T-helper 2 cell treated with Interferon-gamma antibody and Interleukin-4, amounts not matched to agents 5 μg/mL and 100 μg/mL, for 36 hours (primary cell): Measurements from ENCODE around the gene WBP2NL.
"Not testable (repeated sequence)": the region's sequence is repeated elsewhere in the genome, so short reads cannot be mapped to it uniquely, and the experiment has no call there.

Source experiments
- DNase-seq: peaks from one replicate; pipeline ENCODE4 v3.0.0; 2021; ENCODE audit warnings: low spot score
- H3K27ac Mint-ChIP-seq: one replicate; pipeline ENCODE4 v1.8.0; 2021; ENCODE audit warnings: mild to moderate bottlenecking, mixed read lengths
- H3K27me3 Mint-ChIP-seq: one replicate; pipeline ENCODE4 v1.8.0; 2021; ENCODE audit warnings: low read depth, mixed read lengths
- H3K36me3 Mint-ChIP-seq: one replicate; pipeline ENCODE4 v1.8.0; 2021; ENCODE audit warnings: low read depth, mixed read lengths
- H3K4me1 Mint-ChIP-seq: one replicate; pipeline ENCODE4 v1.8.0; 2021; ENCODE audit warnings: low read depth, mixed read lengths
- H3K4me3 Mint-ChIP-seq: one replicate; pipeline ENCODE4 v1.8.0; 2022; ENCODE audit warnings: mild to moderate bottlenecking, moderate library complexity, mixed read lengths
- H3K9me3 Mint-ChIP-seq: one replicate; pipeline ENCODE4 v1.8.0; 2021; ENCODE audit warnings: mixed read lengths

WBP2NL gene, protein sequence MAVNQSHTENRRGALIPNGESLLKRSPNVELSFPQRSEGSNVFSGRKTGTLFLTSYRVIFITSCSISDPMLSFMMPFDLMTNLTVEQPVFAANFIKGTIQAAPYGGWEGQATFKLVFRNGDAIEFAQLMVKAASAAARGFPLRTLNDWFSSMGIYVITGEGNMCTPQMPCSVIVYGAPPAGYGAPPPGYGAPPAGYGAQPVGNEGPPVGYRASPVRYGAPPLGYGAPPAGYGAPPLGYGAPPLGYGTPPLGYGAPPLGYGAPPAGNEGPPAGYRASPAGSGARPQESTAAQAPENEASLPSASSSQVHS

DNA sequence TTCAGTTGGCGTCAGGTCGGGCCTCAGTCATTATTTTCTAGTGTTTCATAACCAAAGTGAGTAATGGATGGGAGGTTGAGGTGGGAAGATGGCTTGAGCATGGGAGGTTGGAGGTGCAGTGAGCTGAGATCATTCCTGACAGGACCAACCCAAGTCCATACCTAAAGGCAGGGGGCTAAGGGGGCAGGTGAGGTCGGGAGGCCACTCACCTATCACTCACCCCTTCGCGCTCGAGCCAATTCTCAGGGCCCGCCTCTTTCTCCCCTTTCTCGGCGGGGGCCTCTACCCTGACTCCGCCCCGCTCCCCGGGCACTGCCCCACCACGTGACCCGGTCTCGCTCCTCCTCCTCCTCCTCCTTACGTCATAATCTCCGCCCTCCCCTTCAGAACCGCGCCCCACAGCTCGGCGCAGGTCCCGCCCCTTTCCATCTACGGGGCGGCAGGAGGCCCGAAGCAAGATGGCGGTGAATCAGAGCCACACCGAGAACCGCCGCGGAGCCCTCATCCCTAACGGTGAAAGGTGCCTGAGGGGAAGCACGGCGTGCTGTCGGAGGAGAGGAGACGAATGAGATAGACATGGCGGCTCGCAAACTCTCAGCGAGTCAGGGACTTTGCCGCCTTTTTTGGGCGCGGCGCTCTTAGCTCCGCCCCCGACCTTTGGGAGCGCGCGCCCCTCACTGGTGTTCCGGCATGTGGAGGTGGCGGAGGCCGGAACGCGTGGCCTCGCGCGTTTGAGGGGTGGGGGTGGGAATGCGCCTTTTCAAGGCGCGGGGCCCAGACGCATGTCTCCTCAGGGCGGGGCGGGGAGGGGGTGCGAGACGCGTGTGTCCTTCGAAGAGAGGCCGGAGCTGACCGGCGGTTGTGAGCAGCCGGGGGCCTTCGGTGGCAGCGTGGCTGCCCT, at the start of gene WBP2NL:
Gene WBP2NL, plus strand, starts transcription at position 428 of the 901 bp plus-strand sequence. Its CDS starts 31 bp downstream, at position 459.
- Mint-ChIP-seq H3K4me3 (peak within 1 kb of the TSS; percentile 96), H3K9me3 (peaks cover 10% of the 10 kb centered on the region), H3K4me1 (peaks cover 23% of the 10 kb centered on the region), H3K27ac (peak within 1 kb of the TSS; percentile 99), H3K36me3 (peaks cover 21% of the 10 kb centered on the region), H3K27me3 (no peaks in the 10 kb centered on the region)
- DNase-seq: peak; percentile 84

DNA sequence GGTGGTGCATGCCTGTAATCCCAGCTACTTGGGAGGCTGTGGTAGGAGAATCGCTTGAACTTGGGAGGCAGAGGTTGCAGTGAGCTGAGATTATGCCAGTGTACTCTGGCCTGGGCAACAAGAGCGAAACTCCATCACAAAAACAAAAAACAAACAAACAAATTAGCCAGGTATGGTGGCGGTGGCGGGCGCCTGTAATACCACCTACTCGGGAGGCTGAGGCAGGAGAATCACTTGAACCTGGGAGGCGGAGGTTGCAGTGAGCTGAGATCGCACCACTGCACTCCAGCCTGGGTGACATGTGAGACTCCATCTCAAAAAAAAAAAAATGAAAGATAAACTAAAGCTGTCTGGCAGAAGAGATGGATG, 49.7 kb upstream of the WBP2NL start:
- not testable (repeated sequence) for H3K4me3 Mint-ChIP-seq, H3K9me3 Mint-ChIP-seq, H3K27me3 Mint-ChIP-seq, DNase-seq, H3K27ac Mint-ChIP-seq
- H3K4me1 Mint-ChIP-seq: peaks cover 27% of the 10 kb centered on the region
- H3K36me3 Mint-ChIP-seq: peaks cover 19% of the 10 kb centered on the region

DNA sequence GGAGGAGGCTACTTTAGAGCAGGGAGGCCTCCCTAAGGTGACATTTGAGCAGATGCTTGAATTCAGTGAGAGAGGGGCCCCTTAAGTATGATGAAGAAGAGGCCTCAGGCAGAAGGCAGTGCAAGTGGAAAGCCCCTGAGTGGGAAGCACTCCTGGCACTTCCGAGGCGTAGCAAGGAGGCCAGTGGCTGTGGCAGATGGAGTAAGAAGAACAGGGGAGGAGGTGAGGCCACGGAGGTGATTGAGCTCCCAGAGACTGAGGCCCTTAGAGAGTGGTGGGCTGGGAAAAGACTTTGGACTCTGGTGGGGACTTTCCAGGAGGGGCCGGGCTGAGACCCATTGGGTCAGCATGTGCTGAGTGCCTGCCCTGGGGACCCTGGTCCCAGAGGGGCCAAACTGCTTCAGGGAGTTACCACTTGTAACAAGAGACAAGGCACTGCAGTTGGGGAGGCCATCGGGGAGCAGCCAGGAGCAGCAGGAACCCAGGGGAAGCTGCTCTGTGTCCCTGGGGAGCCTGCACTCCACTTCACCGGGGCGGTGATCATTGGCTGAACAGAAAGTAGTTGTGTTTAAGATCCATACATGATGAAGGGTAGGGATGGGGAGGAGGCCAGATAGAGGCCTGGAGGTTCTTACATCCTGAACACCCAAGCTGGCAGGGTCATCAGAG, 49.2 kb upstream of the WBP2NL start:
- H3K27me3 Mint-ChIP-seq: no peaks in the 10 kb centered on the region
- peaks cover 15% of the 10 kb centered on the region for H3K36me3 Mint-ChIP-seq
- no peak overlapping the region for H3K4me3 Mint-ChIP-seq
- H3K27ac Mint-ChIP-seq: peak overlapping the region; percentile 35
- peaks cover 26% of the 10 kb centered on the region for H3K4me1 Mint-ChIP-seq
- no peak for DNase-seq
- no peaks in the 10 kb centered on the region for H3K9me3 Mint-ChIP-seq

DNA sequence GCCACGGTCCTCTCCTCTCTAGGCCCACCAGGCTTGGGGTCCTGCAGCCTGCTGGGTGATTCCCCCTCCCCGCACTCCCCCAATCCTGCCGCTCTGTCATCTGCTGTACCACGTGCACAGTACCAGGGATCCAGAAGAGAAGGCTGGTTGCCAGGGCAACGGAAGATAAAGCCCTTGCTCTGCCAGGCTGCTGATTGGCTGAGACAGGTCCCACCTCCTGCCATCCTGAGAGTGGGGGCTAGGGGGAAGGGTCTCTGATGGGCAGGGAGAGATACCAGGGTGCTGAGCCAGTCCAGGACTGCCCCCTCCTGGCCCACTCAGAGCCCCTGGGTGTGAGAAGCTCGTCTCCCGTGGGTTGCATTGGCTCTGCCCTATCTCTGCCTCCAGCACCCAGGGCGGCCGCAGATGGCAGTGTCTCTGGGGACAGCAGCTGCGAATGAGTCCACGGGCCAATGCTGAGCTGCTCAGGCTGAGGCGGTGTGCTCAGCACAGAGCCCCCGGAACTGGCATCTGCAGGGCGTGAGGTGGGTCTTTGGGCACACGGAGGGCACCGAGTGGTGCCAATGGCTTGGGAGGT, 46.6 kb upstream of the WBP2NL start, which contains the start of gene SMIM45:
Gene SMIM45, plus strand, starts transcription at position 253 of the 577 bp plus-strand sequence.
- H3K4me3 Mint-ChIP-seq: no peak within 1 kb of the TSS
- DNase-seq: no peak
- H3K27ac Mint-ChIP-seq: no peak within 1 kb of the TSS
- no peaks in the 10 kb centered on the region for H3K27me3 Mint-ChIP-seq
- no peaks in the 10 kb centered on the region for H3K9me3 Mint-ChIP-seq
- no peaks in the 10 kb centered on the region for H3K36me3 Mint-ChIP-seq
- peaks cover 16% of the 10 kb centered on the region for H3K4me1 Mint-ChIP-seq

DNA sequence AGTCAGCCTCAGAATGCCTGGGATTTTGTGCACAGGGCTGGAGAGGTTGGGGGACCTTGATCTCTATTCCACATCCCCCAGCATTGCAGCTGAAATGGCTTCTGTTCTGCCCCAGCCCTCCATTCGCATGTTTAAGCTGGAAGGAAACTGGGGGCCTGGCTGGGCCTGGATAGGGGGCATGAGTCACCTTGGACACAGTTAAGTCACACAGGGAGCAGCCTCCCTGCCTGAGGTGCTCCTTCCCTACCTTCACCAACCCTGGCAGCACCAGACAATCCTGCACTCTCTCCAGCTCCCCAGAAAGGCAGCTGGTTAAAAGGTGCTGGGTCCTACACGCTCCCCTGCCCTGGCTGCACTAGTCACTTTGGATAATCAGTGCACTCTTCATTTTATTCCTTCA, 45.9 kb upstream of the WBP2NL start:
- Mint-ChIP-seq H3K4me3 (no peak overlapping the region), H3K27me3 (no peaks in the 10 kb centered on the region), H3K9me3 (no peaks in the 10 kb centered on the region), H3K36me3 (no peaks in the 10 kb centered on the region), H3K27ac (no peak overlapping the region), H3K4me1 (peaks cover 17% of the 10 kb centered on the region)
- DNase-seq: no peak

DNA sequence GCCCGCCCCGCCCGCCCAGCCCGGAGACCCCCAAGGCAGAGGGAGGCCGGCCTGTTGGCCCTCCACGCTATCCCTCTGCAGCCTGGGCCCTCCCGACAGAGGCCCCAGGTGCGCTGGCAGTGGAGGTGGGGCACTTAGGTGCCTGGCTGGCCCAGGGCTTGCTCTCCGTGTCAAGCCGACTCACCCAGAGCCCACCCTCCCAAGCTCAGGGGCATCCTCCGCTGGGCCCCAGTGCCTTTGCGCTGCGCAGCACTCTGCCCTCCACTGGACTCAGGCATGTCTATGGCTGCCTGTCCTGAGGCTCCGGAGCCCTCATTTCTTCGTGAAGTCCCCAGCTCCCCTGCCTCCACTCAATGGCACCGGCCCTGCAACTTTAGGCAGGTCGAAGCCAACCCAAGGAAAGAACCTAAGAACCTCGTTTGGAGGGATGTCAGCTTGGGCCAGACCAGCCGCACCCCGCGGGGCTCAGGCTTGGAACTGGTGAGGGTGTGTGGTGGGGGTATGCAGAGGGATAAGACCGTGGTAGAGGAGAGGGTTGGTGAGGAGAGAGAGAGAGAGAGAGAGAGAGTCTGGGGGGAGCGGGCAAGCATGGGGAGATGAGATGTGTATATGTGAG, 40.5 kb upstream of the WBP2NL start:
- Mint-ChIP-seq H3K9me3 (no peaks in the 10 kb centered on the region), H3K4me1 (peaks cover 9% of the 10 kb centered on the region), H3K27ac (no peak overlapping the region), H3K4me3 (no peak overlapping the region), H3K36me3 (no peaks in the 10 kb centered on the region), H3K27me3 (no peaks in the 10 kb centered on the region)
- no peak for DNase-seq

DNA sequence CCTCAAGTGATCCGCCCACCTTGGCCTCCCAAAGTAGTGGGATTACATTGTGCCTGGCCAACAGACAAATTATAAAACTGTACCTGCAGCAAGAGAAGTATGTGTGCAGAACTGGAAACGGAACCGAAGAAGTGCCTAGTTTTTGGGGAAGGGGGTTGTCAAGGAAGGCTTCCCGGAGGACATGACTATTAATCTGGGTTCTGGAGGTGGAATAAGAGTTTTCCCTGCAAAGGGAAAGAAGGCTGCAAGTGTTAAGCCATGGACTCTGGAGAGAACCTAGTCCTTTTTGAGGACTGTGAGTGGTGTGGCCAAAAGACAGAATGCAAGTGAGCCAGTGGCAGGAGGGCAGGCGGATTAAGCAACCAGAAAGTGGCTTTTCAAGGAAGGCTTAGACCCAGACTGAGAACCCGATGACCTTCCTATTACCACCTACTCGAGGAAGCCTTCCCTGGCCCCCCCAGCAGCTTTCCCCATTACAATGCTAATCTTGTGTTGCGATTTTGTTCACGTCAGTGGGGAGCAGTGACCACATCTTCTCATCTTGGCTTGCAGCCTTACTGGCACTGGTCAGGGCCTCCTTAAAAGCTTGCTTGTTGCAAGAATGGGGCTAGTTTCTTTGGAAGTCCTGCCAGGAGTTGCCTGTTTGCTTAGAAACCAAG, 35.0 kb upstream of the WBP2NL start:
- Mint-ChIP-seq H3K27ac (no peak overlapping the region), H3K9me3 (no peaks in the 10 kb centered on the region), H3K4me1 (peaks cover 6% of the 10 kb centered on the region), H3K4me3 (no peak overlapping the region), H3K36me3 (no peaks in the 10 kb centered on the region), H3K27me3 (no peaks in the 10 kb centered on the region)
- DNase-seq: no peak

DNA sequence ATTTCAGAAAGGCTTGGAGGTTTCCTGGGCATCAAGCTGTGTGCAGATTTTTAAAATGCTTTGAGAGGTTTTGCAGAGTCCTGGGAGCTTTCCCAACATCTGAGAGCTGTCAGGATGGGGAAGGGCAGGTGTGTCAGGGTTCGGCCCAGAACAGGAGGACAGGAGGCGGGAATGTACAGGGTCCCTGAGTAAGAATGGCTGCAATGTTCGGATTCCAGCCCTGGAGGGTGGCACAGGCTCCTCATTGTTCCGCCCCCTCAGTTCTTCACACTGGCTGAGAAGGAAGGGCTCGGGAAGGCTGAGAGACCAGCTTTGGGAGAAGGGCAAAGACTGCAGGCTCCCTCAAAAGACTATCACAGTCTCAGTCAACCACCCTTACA, 34.5 kb upstream of the WBP2NL start:
- no peaks in the 10 kb centered on the region for H3K36me3 Mint-ChIP-seq
- DNase-seq: no peak
- H3K4me1 Mint-ChIP-seq: peaks cover 6% of the 10 kb centered on the region
- no peak overlapping the region for H3K27ac Mint-ChIP-seq
- H3K9me3 Mint-ChIP-seq: no peaks in the 10 kb centered on the region
- H3K27me3 Mint-ChIP-seq: no peaks in the 10 kb centered on the region
- H3K4me3 Mint-ChIP-seq: no peak overlapping the region

DNA sequence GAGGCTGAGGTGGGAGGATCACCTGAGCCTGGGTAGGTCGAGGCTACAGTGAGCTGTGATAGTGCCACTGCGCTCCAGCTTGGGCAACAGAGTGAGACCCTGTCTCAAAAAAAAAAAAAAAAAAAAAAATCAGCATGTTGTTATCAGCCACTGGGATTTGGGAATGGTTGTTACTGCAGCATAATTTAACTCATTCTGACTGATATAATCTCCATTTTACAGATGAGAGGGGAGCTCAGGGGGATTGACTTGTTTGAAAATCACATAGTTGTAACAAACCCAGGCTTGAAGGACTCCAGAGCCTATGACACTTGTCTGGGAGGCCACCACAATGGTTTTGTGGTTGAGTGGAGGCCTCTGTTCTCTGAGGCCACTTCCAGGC, 32.4 kb upstream of the WBP2NL start:
- H3K4me1 Mint-ChIP-seq: peaks cover 3% of the 10 kb centered on the region
- no peaks in the 10 kb centered on the region for H3K9me3 Mint-ChIP-seq
- H3K4me3 Mint-ChIP-seq: no peak overlapping the region
- no peak overlapping the region for H3K27ac Mint-ChIP-seq
- H3K36me3 Mint-ChIP-seq: no peaks in the 10 kb centered on the region
- no peaks in the 10 kb centered on the region for H3K27me3 Mint-ChIP-seq
- DNase-seq: no peak

DNA sequence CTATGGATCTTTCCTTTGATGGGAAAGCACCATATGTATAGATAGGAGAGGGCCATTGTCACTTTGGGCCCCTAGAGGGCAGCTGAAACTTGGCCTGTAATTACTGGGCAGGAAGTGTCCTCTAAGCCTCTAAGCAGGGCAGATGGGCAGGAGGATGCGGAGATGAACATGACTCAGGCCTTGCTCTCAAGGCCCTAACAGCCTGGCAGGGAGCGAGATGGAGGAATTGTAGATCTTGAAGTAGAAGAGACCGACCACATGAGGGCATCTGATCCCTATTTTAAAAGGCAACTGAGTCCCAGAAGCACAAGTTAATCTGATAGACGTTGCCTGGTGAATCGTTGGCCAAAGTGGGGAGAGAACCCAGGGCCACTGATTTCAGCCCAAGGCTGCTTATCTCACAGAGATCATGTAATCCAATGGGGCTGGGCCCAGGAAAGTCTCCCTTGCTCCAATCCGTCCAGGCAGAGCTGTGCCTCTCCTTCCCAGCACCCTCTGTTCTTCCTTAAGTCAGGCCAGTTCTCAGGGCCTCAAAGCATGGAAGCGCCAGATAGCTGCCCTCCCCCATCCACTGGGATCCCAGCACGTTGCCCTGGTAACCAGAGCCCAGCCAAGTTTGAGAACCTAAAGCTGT, 31.9 kb upstream of the WBP2NL start:
- DNase-seq: peak; percentile 43
- Mint-ChIP-seq H3K36me3 (no peaks in the 10 kb centered on the region), H3K27ac (no peak overlapping the region), H3K9me3 (no peaks in the 10 kb centered on the region), H3K4me3 (no peak overlapping the region), H3K4me1 (peaks cover 3% of the 10 kb centered on the region), H3K27me3 (no peaks in the 10 kb centered on the region)

DNA sequence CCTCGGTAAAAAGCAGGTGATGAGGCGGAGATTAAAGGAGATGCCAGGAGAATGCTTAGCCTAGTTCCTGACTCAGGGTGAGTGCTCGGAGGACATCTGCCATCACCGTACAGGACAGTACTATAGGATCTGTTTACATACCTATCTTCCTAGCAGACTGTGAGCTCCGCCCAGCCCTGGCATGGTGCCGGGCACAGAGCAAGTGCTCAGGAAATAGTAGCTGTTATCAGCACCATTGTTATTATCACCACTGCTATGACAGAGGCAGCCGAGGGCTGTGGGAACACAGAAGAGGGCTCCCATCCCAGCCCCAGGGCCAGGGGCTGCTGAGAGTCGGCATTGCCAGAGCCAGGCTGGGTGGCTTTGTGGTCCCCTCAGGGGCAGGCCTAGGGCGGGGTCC, 30.0 kb upstream of the WBP2NL start:
- no peaks in the 10 kb centered on the region for H3K9me3 Mint-ChIP-seq
- no peak overlapping the region for H3K27ac Mint-ChIP-seq
- peaks cover 5% of the 10 kb centered on the region for H3K27me3 Mint-ChIP-seq
- no peak overlapping the region for H3K4me3 Mint-ChIP-seq
- H3K36me3 Mint-ChIP-seq: no peaks in the 10 kb centered on the region
- DNase-seq: no peak
- peaks cover 3% of the 10 kb centered on the region for H3K4me1 Mint-ChIP-seq

DNA sequence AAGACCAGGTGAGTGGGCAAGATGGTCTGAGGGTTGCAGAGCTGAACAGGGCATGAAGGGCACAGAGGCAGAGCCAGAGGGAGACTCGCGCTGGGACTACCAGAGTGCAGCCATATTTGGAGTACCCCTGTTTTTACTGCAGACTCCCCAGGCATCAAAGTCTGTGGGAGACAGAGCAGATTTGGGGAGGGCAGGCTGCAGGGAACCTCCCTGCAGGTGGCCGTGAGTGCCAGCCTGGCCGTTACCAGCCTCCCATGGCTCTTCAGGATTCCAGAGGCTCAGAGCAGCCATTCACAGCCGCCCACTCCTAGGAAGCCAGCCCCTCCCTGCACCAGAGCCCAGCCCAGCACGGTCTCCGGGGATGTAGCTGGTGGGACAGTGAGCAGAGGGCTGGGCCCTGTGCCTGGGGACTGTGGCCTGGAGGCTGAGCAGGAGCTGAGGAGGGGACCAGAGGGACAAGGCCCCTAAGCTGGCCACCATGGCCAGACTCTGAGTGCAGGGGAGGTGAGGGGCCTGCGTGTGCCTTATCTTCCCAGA, 29.4 kb upstream of the WBP2NL start, which contains the start of gene SEPTIN3:
Gene SEPTIN3, plus strand, starts transcription at position 334 of the 537 bp plus-strand sequence. CDS start 2,050 bp downstream, outside the sequence.
- Mint-ChIP-seq H3K4me1 (peaks cover 3% of the 10 kb centered on the region), H3K9me3 (no peaks in the 10 kb centered on the region), H3K27ac (no peak within 1 kb of the TSS), H3K4me3 (no peak within 1 kb of the TSS), H3K27me3 (peaks cover 7% of the 10 kb centered on the region), H3K36me3 (no peaks in the 10 kb centered on the region)
- no peak for DNase-seq
